ENCODE measurements around the gene RGMA. TPM values are rescaled to one million over a fixed set of nuclear protein-coding genes. Genes with fewer than 3 reads are reported as not detected.

The RGMA gene
- total RNA-seq, 5 donors from 2014 or later (not counting 1 experiment from before 2014, with no cell fraction given): 0.15 to 0.44 (median 0.23) TPM; not detected in 2

- DNase-seq (no peak), ATAC-seq (replicated peaks in 1 of 4) (no peak)
- Mint-ChIP-seq H3K36me3 (no peaks in the 10 kb centered on the region), H3K27ac (no peak overlapping the region), H3K4me3 (no peak overlapping the region), H3K27me3 (peaks cover 56 to 58% of the 10 kb centered on the region in 2 donors), H3K4me1 (peaks cover 14 to 16% (median 15%) of the 10 kb centered on the region in 3 donors), H3K9me3 (no peaks in the 10 kb centered on the region)
- POLR2A ChIA-PET: no interaction called here
- H3K4me1 ChIP-seq (ENCODE audit: control insufficient read depth in 1 of 2, extremely low read depth in 1 of 2, insufficient read depth in 2 of 2, low read length in 2 of 2): peaks cover 0 to 15% of the 10 kb centered on the region in 2 experiments
- H3K4me3 ChIP-seq (ENCODE audit: control insufficient read depth in 1 of 2, extremely low read depth in 1 of 2, low read length in 1 of 2): no peak overlapping the region
- H3K27ac ChIP-seq (ENCODE audit: low read length): no peak overlapping the region
- H3K9me3 ChIP-seq: no peaks in the 10 kb centered on the region
- WGBS (ENCODE audit: insufficient coverage): 84% methylated on average over 3 of the region's 5 CpGs
- CTCF ChIA-PET: interaction anchor here (0.6 to 1.8 kb wide), 2 partner anchors 11 to 65 kb away, joined by 4 to 6 read pairs; no protein-coding TSS in a partner anchor
- peaks cover 2 to 55% of the 10 kb centered on the region in 2 experiments for H3K27me3 ChIP-seq (replicated peaks in 1 of 2; ENCODE audit: control insufficient read depth in 2 of 2, extremely low read depth in 1 of 2, insufficient read depth in 2 of 2, low read length in 1 of 2)
- no peaks in the 10 kb centered on the region for H3K36me3 ChIP-seq (ENCODE audit: control insufficient read depth in 2 of 2, extremely low read depth in 1 of 2, insufficient read depth in 1 of 2, low read length in 1 of 2)
These were observed 12.1 kb downstream of the RGMA start for GRCh38 chr15:93076875-93077274.

- Histone ChIP-seq H3K9me3 (no peaks in the 10 kb centered on the region), H3K36me3 (ENCODE audit: control insufficient read depth in 2 of 2, extremely low read depth in 1 of 2, insufficient read depth in 1 of 2, low read length in 1 of 2) (no peaks in the 10 kb centered on the region), H3K27ac (ENCODE audit: low read length) (no peak overlapping the region), H3K4me1 (ENCODE audit: control insufficient read depth in 1 of 2, extremely low read depth in 1 of 2, insufficient read depth in 2 of 2, low read length in 2 of 2) (peaks cover 0 to 15% of the 10 kb centered on the region in 2 experiments), H3K27me3 (replicated peaks in 1 of 2; ENCODE audit: control insufficient read depth in 2 of 2, extremely low read depth in 1 of 2, insufficient read depth in 2 of 2, low read length in 1 of 2) (peaks cover 0 to 61% of the 10 kb centered on the region in 2 experiments), H3K4me3 (ENCODE audit: control insufficient read depth in 1 of 2, extremely low read depth in 1 of 2, low read length in 1 of 2) (no peak overlapping the region)
- ChIA-PET POLR2A (no interaction called here), CTCF (interaction anchor here (1.1 to 1.8 kb wide), 2 partner anchors 9 to 11 kb away, joined by 3 to 6 read pairs; no protein-coding TSS in a partner anchor)
- H3K27me3 Mint-ChIP-seq: peaks cover 58 to 60% of the 10 kb centered on the region in 2 donors
- H3K36me3 Mint-ChIP-seq: no peaks in the 10 kb centered on the region
- H3K4me1 Mint-ChIP-seq: peaks cover 16 to 22% (median 17%) of the 10 kb centered on the region in 3 donors
- no peak for ATAC-seq (replicated peaks in 1 of 4)
- no peak overlapping the region for H3K4me3 Mint-ChIP-seq
- no peaks in the 10 kb centered on the region for H3K9me3 Mint-ChIP-seq
- WGBS (ENCODE audit: insufficient coverage): no CpG with 5 or more reads among the region's 1 CpG
- H3K27ac Mint-ChIP-seq: no peak overlapping the region
- no peak for DNase-seq
These were observed 12.8 kb downstream of the RGMA start for GRCh38 chr15:93076217-93076616.

- POLR2A ChIA-PET: no interaction called here
- H3K27me3 ChIP-seq (replicated peaks in 1 of 2; ENCODE audit: control insufficient read depth in 2 of 2, extremely low read depth in 1 of 2, insufficient read depth in 2 of 2, low read length in 1 of 2): peaks cover 0 to 55% of the 10 kb centered on the region in 2 experiments
- no peaks in the 10 kb centered on the region for H3K9me3 Mint-ChIP-seq
These were observed 14.4 kb downstream of the RGMA start for GRCh38 chr15:93074599-93074998.

GRCh38 chr15:93073465-93073952, 15.5 kb downstream of the RGMA start:
- peak overlapping the region in 1 of 2 donors; percentile 76 for H3K27ac Mint-ChIP-seq
- DNase-seq: peak in 4 of 35 experiments; percentile 11 to 35 (median 16)
- peaks cover 0 to 15% of the 10 kb centered on the region in 2 experiments for H3K4me1 ChIP-seq (ENCODE audit: control insufficient read depth in 1 of 2, extremely low read depth in 1 of 2, insufficient read depth in 2 of 2, low read length in 2 of 2)
- H3K36me3 ChIP-seq (ENCODE audit: control insufficient read depth in 2 of 2, extremely low read depth in 1 of 2, insufficient read depth in 1 of 2, low read length in 1 of 2): no peaks in the 10 kb centered on the region
- no peaks in the 10 kb centered on the region for H3K9me3 Mint-ChIP-seq
- CTCF ChIA-PET: no interaction called here
- H3K4me3 Mint-ChIP-seq: peak overlapping the region; percentile 64 to 81 (median 79)
- H3K27me3 Mint-ChIP-seq: peaks cover 49 to 60% of the 10 kb centered on the region in 2 donors
- peak in 3 of 4 experiments; percentile 20 to 48 (median 29) for ATAC-seq (replicated peaks in 1 of 4)
- no peak overlapping the region for H3K27ac ChIP-seq (ENCODE audit: low read length)
- 15% methylated on average over 30 of the region's 30 CpGs for WGBS (ENCODE audit: insufficient coverage)
- peaks cover 0 to 54% of the 10 kb centered on the region in 2 experiments for H3K27me3 ChIP-seq (replicated peaks in 1 of 2; ENCODE audit: control insufficient read depth in 2 of 2, extremely low read depth in 1 of 2, insufficient read depth in 2 of 2, low read length in 1 of 2)
- H3K4me1 Mint-ChIP-seq: peaks cover 16 to 22% (median 17%) of the 10 kb centered on the region in 3 donors
- H3K36me3 Mint-ChIP-seq: no peaks in the 10 kb centered on the region
- H3K9me3 ChIP-seq: no peaks in the 10 kb centered on the region
- POLR2A ChIA-PET: no interaction called here
- peak overlapping the region; percentile 12 to 17 for H3K4me3 ChIP-seq (ENCODE audit: control insufficient read depth in 1 of 2, extremely low read depth in 1 of 2, low read length in 1 of 2)

More at GRCh38 chr15:93074599-93074998, 14.4 kb downstream of the RGMA start:
- H3K4me3 Mint-ChIP-seq: peak overlapping the region in 1 of 3 donors; percentile 27
- H3K36me3 Mint-ChIP-seq: no peaks in the 10 kb centered on the region
- no peak overlapping the region for H3K27ac Mint-ChIP-seq
- Histone ChIP-seq H3K9me3 (no peaks in the 10 kb centered on the region), H3K4me3 (ENCODE audit: control insufficient read depth in 1 of 2, extremely low read depth in 1 of 2, low read length in 1 of 2) (no peak overlapping the region), H3K27ac (ENCODE audit: low read length) (no peak overlapping the region), H3K4me1 (ENCODE audit: control insufficient read depth in 1 of 2, extremely low read depth in 1 of 2, insufficient read depth in 2 of 2, low read length in 2 of 2) (peaks cover 0 to 15% of the 10 kb centered on the region in 2 experiments), H3K36me3 (ENCODE audit: control insufficient read depth in 2 of 2, extremely low read depth in 1 of 2, insufficient read depth in 1 of 2, low read length in 1 of 2) (no peaks in the 10 kb centered on the region)
- H3K27me3 Mint-ChIP-seq: peaks cover 54 to 57% of the 10 kb centered on the region in 2 donors
- 83% methylated on average over 11 of the region's 13 CpGs for WGBS (ENCODE audit: insufficient coverage)
- no peak for ATAC-seq (replicated peaks in 1 of 4)
- peaks cover 16 to 22% (median 17%) of the 10 kb centered on the region in 3 donors for H3K4me1 Mint-ChIP-seq
- CTCF ChIA-PET: no interaction called here
- DNase-seq: no peak

- Mint-ChIP-seq H3K4me1 (peaks cover 16 to 22% (median 17%) of the 10 kb centered on the region in 3 donors), H3K27me3 (peaks cover 49 to 60% of the 10 kb centered on the region in 2 donors), H3K9me3 (no peaks in the 10 kb centered on the region), H3K36me3 (no peaks in the 10 kb centered on the region), H3K27ac (no peak overlapping the region), H3K4me3 (peak overlapping the region; percentile 28 to 81 (median 37))
- Histone ChIP-seq H3K36me3 (ENCODE audit: control insufficient read depth in 2 of 2, extremely low read depth in 1 of 2, insufficient read depth in 1 of 2, low read length in 1 of 2) (no peaks in the 10 kb centered on the region), H3K4me1 (ENCODE audit: control insufficient read depth in 1 of 2, extremely low read depth in 1 of 2, insufficient read depth in 2 of 2, low read length in 2 of 2) (peaks cover 0 to 15% of the 10 kb centered on the region in 2 experiments), H3K9me3 (no peaks in the 10 kb centered on the region), H3K4me3 (ENCODE audit: control insufficient read depth in 1 of 2, extremely low read depth in 1 of 2, low read length in 1 of 2) (peak overlapping the region; percentile 17 to 55), H3K27ac (ENCODE audit: low read length) (no peak overlapping the region), H3K27me3 (replicated peaks in 1 of 2; ENCODE audit: control insufficient read depth in 2 of 2, extremely low read depth in 1 of 2, insufficient read depth in 2 of 2, low read length in 1 of 2) (peaks cover 0 to 56% of the 10 kb centered on the region in 2 experiments)
- DNase-seq: no peak
- ChIA-PET CTCF (no interaction called here), POLR2A (interaction anchor here in 1 of 2 donors (0.7 kb wide), 1 partner anchor 48 kb away, joined by 14 read pairs; no protein-coding TSS in a partner anchor)
- ATAC-seq (replicated peaks in 1 of 4): peak in 1 of 4 experiments; percentile 20
- WGBS (ENCODE audit: insufficient coverage): 3% methylated on average over 84 of the region's 96 CpGs
These were observed 16.3 kb downstream of the RGMA start for GRCh38 chr15:93072411-93073394.

- WGBS (ENCODE audit: insufficient coverage): 19% methylated on average over 4 of the region's 10 CpGs
- ATAC-seq (replicated peaks in 1 of 4) (no peak), DNase-seq (no peak)
- ChIA-PET CTCF (no interaction called here), POLR2A (interaction anchor here in 1 of 2 donors (0.7 kb wide), 1 partner anchor 47 kb away, joined by 14 read pairs; no protein-coding TSS in a partner anchor)
- no peak overlapping the region for H3K27ac ChIP-seq (ENCODE audit: low read length)
- peaks cover 53 to 59% of the 10 kb centered on the region in 2 donors for H3K27me3 Mint-ChIP-seq
- peak overlapping the region in 2 of 3 donors; percentile 24 to 81 for H3K4me3 Mint-ChIP-seq
- peaks cover 0 to 15% of the 10 kb centered on the region in 2 experiments for H3K4me1 ChIP-seq (ENCODE audit: control insufficient read depth in 1 of 2, extremely low read depth in 1 of 2, insufficient read depth in 2 of 2, low read length in 2 of 2)
- peaks cover 0 to 51% of the 10 kb centered on the region in 2 experiments for H3K27me3 ChIP-seq (replicated peaks in 1 of 2; ENCODE audit: control insufficient read depth in 2 of 2, extremely low read depth in 1 of 2, insufficient read depth in 2 of 2, low read length in 1 of 2)
- H3K36me3 Mint-ChIP-seq: no peaks in the 10 kb centered on the region
- H3K9me3 Mint-ChIP-seq: no peaks in the 10 kb centered on the region
- H3K36me3 ChIP-seq (ENCODE audit: control insufficient read depth in 2 of 2, extremely low read depth in 1 of 2, insufficient read depth in 1 of 2, low read length in 1 of 2): no peaks in the 10 kb centered on the region
- peaks cover 16 to 22% (median 17%) of the 10 kb centered on the region in 3 donors for H3K4me1 Mint-ChIP-seq
- H3K9me3 ChIP-seq: no peaks in the 10 kb centered on the region
- no peak overlapping the region for H3K27ac Mint-ChIP-seq
- peak overlapping the region in 1 of 2 donors; percentile 55 for H3K4me3 ChIP-seq (ENCODE audit: control insufficient read depth in 1 of 2, extremely low read depth in 1 of 2, low read length in 1 of 2)
These were observed 17.0 kb downstream of the RGMA start for GRCh38 chr15:93072011-93072410.

Measured in T-cell (primary cell).